ENCODE measurements around the gene TCF15. TPM values are rescaled to one million over a fixed set of nuclear protein-coding genes. Genes with fewer than 3 reads are reported as not detected.

The TCF15 gene
- total and polyA plus RNA-seq, 2 of the 13 experiments (the other 11 are each of a cell fraction or from before 2014, with no cell fraction given) = not detected

GRCh38 chr20:555976-556385 lies 54.1 kb downstream of the TCF15 start (continued):
- TF ChIP-seq, protein P1, sequence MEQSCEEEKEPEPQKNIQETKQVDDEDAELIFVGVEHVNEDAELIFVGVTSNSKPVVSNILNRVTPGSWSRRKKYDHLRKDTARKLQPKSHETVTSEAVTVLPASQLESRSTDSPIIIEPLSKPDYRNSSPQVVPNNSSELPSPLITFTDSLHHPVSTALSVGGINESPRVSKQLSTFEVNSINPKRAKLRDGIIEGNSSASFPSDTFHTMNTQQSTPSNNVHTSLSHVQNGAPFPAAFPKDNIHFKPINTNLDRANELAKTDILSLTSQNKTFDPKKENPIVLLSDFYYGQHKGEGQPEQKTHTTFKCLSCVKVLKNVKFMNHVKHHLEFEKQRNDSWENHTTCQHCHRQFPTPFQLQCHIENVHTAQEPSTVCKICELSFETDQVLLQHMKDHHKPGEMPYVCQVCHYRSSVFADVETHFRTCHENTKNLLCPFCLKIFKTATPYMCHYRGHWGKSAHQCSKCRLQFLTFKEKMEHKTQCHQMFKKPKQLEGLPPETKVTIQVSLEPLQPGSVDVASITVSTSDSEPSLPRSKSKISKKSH (CRISPR knock-in tag; IDR thresholded peaks at IDR 0.05; ENCODE audit: borderline replicate concordance) = no peak
- TF ChIP-seq ZNF766 (CRISPR knock-in tag; IDR thresholded peaks at IDR 0.05; ENCODE audit: borderline replicate concordance) (no peak), ZBTB44 (CRISPR knock-in tag; IDR thresholded peaks at IDR 0.05) (no peak), REPIN1 (CRISPR knock-in tag; IDR thresholded peaks at IDR 0.05; ENCODE audit: borderline replicate concordance, low read depth) (no peak), TAF15 (IDR thresholded peaks at IDR 0.05; ENCODE audit: low read depth, low read length, poor library complexity, severe bottlenecking) (no peak), ZBTB40 (IDR thresholded peaks at IDR 0.05) (no peak), ZBTB40 (CRISPR knock-in tag; IDR thresholded peaks at IDR 0.05) (0 out of 2 replicates have a peak, but pooled peaks have one; percentile 37), ZNF251 (CRISPR knock-in tag; IDR thresholded peaks at IDR 0.05) (no peak), ZMYM2 (CRISPR knock-in tag; IDR thresholded peaks at IDR 0.05) (no peak), ZNF776 (CRISPR knock-in tag; IDR thresholded peaks at IDR 0.05) (no peak), ZNF614 (CRISPR knock-in tag; IDR thresholded peaks at IDR 0.05; ENCODE audit: borderline replicate concordance) (no peak), ZBTB26 (CRISPR knock-in tag; IDR thresholded peaks at IDR 0.05; ENCODE audit: borderline replicate concordance) (no peak), THYN1 (CRISPR knock-in tag; IDR thresholded peaks at IDR 0.05; ENCODE audit: borderline replicate concordance, low read depth) (no peak), GATAD2A (CRISPR knock-in tag; IDR thresholded peaks at IDR 0.05) (peak; percentile 54; the same call in 1 of the 2 replicates), RFXAP (CRISPR knock-in tag; IDR thresholded peaks at IDR 0.05; ENCODE audit: borderline replicate concordance) (no peak), XBP1 (CRISPR knock-in tag; IDR thresholded peaks at IDR 0.05) (no peak), PRPF4 (IDR thresholded peaks at IDR 0.05; ENCODE audit: low read depth, low read length, poor library complexity, severe bottlenecking) (no peak)

All from HepG2 (cell line).